ENCODE data around the gene TRAF1. TPM values are rescaled to one million over a fixed set of nuclear protein-coding genes. Genes with fewer than 3 reads are reported as not detected.

The TRAF1 gene
- total RNA-seq, 1 donor from 2014 or later: 0.80 TPM

- no peak for DNase-seq (ENCODE audit: low read depth)
These were observed 73.4 kb downstream of the TRAF1 start for GRCh38 chr9:120853198-120853597.

Other genes with a start within 250 kb of the TRAF1 start
- gene MEGF9, start 212.3 kb downstream of the TRAF1 start, total RNA-seq: 9.5 and 16.3 TPM in 2 replicates
- gene FBXW2, start 133.4 kb downstream of the TRAF1 start, total RNA-seq: 24.4 and 25.6 TPM in 2 replicates
- gene PSMD5, start 83.9 kb downstream of the TRAF1 start, total RNA-seq: 29.6 and 34.8 TPM in 2 replicates
- gene PHF19, start 49.6 kb downstream of the TRAF1 start, total RNA-seq: 13.3 and 15.3 TPM in 2 replicates
- 0.45 and 0.94 TPM in 2 replicates for gene C5, start 123.5 kb upstream of the TRAF1 start, total RNA-seq
- 3.5 and 8.4 TPM in 2 replicates for gene CNTRL, start 148.2 kb upstream of the TRAF1 start, total RNA-seq